CD4-positive, alpha-beta T cell treated with Interleukin-21 for 1 hour (primary cell): ENCODE data around the gene PARP6.
"Not testable (repeated sequence)": the region's sequence is repeated elsewhere in the genome, so short reads cannot be mapped to it uniquely, and the experiment has no call there.

Experiments used
- DNase-seq: peaks from one replicate; pipeline ENCODE4 v3.0.0-alpha.2; 2020

PARP6 gene

DNA sequence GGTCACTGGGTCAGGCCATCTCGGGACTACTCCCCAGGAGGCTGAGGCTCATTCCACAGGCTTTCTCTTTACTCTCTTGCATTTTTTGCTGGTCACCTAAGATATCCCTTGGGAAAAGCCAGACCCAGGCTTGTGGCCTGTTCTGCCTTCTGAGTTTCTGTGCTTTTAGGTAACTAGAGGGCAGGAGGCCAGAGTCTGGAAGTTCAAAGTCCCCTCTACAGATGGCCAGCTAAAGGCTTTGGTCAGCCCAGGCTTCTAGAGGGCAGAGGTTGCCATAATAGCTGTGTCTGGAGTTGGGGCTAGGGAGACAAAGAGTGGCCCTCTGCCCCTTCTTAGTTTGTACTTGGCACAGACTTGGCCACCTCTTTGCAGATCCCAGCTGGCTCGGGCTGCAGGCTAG lies 8.4 kb upstream of the PARP6 start:
- DNase-seq: no peak

DNA sequence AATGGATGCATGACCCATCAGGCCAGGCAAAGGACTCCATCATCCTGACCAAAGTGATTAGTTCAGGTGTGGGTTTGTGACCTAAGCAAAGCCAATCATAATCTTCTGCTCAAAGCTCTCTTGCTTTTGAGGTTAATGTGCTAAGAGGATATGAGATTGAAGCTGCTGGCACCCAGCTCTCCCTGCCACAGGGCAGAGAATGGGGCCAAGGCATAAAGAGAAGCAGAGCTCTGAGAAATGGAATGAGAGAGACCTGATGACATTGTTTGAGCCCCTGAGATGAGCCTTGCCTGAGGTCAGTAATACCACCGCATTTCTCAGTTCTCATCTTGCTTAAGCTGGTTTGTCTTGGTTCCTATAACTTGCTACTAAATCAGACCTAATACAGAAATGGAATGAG lies 6.4 kb upstream of the PARP6 start:
- DNase-seq: no peak

- no peak for DNase-seq
Observed at GRCh38 chr15:72276326-72276700, 4.0 kb upstream of the PARP6 start.

- DNase-seq: not testable (repeated sequence)
Observed at GRCh38 chr15:72275635-72276325, 3.4 kb upstream of the PARP6 start.

DNA sequence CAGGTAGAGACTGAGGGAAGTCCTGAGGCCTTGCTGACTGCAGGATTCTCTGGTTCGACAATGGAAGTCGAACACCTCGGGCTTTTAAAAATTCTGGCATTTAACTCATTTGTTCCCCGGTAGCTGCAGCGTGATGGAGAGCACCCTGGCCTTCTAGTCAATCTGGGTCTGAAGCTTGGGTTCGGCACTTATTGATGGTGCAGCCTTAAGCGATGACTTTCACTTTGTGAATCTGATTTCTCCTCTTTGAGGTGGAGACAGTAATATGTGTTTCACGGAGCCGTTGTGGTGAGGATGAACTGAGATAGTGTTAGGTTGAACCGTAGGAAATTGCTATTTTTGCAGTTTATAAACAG lies 621 bp upstream of the PARP6 start:
- no peak for DNase-seq

DNA sequence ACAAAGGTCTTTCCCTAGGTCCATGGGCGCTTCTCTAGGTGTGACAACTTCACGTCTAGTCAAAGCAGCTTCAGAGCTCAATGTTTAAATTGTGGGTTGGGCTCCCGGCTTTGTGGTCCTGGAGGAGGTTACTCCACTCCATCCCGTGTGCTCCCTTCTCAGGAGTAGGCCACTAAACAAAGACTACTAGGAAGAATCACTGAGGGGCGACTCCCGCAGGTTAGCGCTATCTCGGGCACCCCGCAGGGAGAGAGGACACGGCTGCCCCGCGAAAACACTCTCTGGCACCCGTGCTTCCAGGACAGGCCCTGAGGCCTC lies 500 bp downstream of the PARP6 start:
- DNase-seq: no peak

- DNase-seq: no peak
Observed at GRCh38 chr15:72271221-72271620, 1.1 kb downstream of the PARP6 start.

DNA sequence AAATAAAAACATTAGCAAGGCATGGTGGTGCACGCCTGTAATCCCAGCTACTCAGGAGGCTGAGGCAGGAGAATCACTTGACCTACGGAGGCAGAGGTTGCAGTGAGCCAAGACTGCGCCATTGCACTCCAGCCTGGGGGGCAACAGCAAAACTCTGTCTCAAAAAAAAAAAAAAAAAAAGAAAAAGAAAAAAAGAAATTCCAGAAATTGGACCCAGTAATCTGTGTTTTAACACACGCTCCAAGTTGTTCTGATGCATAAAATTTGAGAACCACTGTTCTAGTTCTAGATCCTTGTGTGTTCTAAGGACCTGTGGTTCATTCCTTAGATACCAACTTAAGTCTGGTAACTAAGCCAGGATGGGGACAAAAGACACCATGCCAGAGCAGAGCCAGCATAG lies 2.6 kb downstream of the PARP6 start:
- DNase-seq: no peak

- DNase-seq: no peak
Observed at GRCh38 chr15:72265031-72265430, 7.3 kb downstream of the PARP6 start.

DNA sequence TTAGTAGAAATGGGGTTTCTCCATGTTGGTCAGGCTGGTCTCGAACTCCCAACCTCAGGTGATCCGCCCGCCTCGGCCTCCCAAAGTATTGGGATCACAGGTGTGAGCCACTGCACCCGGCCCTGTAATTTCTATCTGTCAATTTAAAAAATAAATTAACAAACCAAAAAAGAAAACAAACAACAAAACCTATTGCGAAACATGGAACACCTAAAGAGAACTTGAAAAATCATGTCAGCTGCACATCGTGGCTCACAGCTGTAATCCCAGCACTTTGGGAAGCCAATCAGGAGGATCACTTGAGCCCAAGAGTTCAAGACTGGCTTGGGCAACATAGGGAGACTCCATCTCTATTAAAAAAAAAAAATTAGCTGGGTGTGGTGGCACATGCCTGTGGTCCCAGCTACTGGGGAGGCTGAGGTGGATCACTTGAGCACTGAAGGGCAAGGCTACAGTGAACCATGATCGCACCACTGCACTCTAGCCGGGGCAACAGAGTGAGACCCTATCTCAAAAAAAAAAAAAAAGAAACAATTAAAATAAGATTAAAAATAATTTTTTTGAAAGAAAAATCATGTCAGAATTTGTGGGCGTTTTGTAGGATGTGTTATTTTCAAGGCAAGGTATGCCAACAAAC lies 19.6 kb downstream of the PARP6 start:
- no peak for DNase-seq

DNA sequence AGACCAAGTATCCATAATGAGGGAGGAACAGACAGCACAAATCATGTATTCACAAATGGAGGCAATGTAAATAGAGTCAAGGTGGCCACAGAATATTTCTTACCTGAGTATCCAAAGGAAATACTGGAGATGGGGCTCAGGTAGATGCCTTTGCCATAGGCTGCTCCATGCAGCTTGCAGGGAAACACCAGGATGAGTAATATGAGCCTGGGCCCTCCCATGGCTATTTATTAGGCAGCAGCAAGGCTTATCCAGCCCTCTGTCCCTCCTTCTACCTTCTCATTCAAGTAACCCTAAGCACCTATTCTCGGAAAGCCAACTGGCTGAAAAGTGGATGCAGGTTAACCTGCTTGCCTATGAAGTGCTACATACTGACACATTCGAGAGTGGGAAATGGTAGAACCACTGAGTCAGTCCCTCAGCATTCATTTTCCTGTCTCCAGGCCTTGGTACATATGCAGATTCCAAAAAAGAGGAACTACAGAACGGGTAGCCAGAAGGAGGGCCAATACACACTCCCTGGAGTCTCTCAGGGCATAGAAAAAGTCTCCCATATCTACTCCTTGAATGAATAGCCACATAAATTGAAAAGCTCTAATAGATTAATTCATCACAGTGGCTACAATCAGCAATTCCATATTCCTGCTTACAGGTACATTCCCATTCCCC lies 23.1 kb downstream of the PARP6 start:
- no peak for DNase-seq

GRCh38 chr15:72248514-72248913 lies 23.8 kb downstream of the PARP6 start:
- no peak for DNase-seq

DNA sequence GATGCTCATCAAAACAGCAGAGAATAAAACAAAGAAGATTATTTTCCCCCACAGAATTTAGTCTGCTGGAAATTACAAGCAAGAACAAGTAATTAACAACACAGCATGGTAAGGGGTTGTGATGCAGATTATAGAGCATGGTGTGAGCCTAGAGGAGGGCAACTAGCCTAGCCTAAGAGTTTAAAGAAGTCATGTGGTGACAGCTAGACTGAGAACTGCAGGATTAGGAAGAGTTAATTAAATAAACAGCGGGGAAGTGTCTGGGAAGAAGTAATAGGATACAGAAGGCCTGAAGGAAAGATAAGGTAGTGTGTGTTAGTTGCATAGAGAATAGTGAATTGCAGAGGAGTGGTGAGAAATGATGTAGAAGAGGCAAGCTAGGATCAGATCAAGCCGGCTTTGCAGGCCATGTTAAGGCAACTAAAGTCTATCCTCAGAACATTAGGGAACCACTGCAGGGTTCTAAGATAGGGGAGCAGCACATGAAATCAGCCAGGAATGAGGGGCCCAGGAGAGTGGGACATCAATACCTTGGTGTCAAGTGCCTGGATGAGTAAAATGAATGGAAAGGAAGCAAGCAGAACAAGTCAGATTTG lies 29.5 kb downstream of the PARP6 start:
- DNase-seq: no peak

DNA sequence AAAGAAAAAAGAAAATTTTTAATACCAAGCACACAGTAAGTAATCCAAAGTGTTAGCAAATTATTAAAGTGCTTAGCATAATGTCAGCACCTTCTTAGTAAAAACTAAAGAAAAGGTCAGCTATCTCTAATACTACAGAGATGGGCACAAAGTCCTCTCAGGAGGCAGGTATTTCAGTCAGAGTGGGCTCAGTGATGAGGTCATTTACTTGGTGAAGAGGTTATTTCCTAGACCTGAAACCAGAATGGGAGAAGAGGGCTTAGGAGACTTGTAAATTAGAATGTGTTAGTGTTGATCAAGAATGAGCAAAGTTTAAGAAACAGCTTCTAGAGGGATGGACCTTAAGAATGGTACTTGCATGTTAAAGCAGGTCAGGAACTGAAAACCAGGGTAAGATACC lies 32.7 kb downstream of the PARP6 start:
- no peak for DNase-seq

- no peak for DNase-seq
Observed at GRCh38 chr15:72238586-72238985, 33.8 kb downstream of the PARP6 start.

- DNase-seq: no peak
Observed at GRCh38 chr15:72237853-72238224, 34.5 kb downstream of the PARP6 start.

DNA sequence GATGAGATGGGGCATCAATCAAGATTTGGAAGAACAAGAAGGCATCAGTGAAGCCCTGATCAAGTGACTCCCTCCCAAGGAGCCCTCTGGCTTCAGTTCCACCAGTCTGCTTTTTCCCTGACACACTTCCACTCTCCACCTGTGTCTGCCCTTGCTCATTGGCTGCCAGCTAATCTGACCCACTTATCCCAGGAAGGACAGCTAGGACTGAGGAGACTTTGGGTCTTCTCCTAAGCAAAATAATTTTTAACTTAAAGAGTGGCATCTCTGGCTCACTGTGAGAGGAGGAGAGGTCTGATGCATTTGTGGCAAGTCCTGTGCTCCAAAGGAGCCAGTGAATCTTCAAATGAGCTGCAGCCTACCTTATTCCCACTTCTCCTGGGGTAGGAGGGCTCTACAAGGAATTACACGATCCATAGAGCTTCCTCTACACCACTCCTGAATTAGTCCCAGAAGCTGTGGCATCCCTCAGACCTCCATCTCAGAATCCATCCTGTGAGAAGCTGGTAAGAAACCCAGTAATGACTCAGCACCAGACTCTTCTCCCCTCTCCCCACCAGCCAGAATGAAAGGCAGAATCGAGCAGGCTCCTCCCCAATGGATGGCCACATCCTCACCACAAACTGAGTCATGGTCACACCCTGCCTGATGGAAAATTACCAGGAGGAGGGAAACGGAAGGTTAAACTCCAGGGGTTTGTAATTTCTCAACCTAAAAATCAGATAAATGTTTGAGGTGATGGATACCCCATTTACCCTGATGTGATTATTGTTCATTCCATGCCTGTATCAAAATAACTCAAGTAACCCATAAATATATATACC lies 35.1 kb downstream of the PARP6 start:
- DNase-seq: peak; percentile 44

GRCh38 chr15:72236381-72237003 lies 35.9 kb downstream of the PARP6 start:
- no peak for DNase-seq

DNA sequence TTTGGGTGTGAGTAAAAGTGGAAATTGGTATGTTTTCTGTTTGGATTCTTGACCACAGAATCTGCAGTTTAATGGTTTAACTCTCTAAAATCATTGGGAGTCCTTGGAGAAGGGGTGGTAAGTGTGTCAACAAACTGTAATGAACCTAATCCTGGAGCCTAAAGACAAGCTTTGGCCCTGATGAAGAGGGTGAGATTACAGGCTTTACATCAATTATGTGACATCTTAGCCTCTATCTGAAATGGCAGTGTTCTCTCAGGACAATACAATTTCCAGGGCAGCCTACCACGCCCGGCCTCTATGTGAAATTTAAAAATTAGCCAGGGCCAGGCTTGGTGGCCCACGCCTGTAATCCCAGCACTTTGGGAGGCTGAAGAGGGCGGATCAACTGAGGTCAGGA lies 37.1 kb downstream of the PARP6 start:
- DNase-seq: no peak

DNA sequence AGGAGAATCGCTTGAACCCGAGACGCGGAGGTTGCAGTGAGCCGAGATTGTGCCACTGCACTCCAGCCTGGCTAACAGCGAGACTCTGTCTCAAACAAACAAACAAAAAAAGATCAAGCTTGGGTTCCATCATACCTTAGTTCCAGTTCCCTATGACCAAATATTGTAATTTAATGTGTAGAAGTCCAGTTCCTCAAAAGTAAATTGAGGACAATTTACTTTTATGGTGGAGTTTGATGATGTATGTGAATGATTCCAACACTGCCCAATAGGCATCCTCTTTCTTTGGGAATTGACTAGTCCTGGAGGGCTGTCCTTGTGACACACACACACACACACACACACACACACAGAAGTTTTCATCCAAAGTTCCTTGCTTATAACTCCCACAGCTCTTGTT lies 38.6 kb downstream of the PARP6 start:
- DNase-seq: no peak

- DNase-seq: peak; percentile 75
Observed at GRCh38 chr15:72231833-72232478, 40.4 kb downstream of the PARP6 start.

DNA sequence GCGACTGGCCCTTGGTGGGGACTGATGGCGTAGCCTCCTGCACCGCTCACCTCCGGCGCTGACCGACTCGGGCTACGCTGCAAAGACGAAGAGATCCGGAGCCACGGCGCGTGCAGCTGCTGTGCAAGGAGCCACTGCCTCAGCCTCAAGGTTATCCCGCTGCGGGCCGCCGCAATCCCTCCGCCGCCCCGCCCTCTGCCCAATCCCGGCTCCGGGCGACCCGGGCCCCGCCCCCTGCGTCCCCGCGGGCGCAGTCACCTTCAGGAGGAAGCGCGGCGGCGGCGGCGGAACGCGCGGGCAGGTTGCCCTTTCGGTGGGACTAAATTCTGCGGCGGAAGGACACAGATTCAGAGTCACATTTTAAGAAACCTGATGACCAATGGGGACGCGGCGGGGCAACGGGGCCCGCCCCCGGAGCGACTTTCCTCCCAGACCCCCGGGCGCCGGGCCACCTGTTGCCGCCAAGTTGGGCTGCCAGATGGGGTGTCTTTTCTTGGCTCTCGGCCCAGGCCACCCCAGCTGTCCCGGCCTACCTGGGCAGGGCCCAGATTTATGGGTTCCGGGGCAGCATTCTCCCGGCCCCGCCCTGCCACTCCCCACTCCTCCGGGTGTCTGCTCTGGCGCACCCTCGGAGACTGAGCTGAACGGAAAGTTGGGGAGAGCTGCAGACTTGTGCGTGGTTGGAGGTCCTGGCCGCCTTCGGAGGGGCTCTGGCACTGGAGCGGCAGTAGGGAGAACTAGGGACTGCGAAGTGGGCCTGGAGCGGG lies 41.1 kb downstream of the PARP6 start, which contains the start of gene PKM:
Gene PKM, minus strand, starts transcription at position 125 of the 767 bp plus-strand sequence. CDS start 12,093 bp downstream, outside the sequence.
- peak; percentile 94 for DNase-seq
